ENCODE data around the gene PDGFA.

PDGFA gene

GRCh38 chr7:504221-505111 lies 15.2 kb downstream of the PDGFA start:
- DNase-seq (ENCODE audit: low spot score): peak; percentile 49

- DNase-seq (ENCODE audit: low spot score): peak; percentile 98
Observed at GRCh38 chr7:503575-504111, 16.0 kb downstream of the PDGFA start.

DNA sequence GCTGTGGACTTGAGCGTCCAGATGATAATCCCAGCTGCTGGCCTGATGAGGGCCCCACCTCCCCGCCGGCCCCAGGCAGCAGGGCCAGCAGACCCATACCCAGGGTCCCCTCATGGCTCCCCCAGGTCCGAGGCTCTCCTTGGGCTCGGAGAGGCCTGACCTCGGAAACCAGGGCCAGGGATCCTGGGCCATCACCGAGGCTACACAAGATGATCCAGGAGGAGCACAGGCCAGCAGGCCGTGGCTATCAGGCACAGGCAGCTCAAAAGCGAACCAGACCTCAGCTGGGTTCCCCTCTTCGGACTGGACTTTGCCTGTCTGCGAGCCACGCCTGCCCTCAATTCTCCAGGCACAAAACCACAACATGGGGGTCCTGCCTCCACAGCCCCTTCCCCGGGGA lies 17.4 kb downstream of the PDGFA start:
- no peak for DNase-seq (ENCODE audit: low spot score)

- no peak for DNase-seq (ENCODE audit: low spot score)
Observed at GRCh38 chr7:501526-501925, 18.1 kb downstream of the PDGFA start.

DNA sequence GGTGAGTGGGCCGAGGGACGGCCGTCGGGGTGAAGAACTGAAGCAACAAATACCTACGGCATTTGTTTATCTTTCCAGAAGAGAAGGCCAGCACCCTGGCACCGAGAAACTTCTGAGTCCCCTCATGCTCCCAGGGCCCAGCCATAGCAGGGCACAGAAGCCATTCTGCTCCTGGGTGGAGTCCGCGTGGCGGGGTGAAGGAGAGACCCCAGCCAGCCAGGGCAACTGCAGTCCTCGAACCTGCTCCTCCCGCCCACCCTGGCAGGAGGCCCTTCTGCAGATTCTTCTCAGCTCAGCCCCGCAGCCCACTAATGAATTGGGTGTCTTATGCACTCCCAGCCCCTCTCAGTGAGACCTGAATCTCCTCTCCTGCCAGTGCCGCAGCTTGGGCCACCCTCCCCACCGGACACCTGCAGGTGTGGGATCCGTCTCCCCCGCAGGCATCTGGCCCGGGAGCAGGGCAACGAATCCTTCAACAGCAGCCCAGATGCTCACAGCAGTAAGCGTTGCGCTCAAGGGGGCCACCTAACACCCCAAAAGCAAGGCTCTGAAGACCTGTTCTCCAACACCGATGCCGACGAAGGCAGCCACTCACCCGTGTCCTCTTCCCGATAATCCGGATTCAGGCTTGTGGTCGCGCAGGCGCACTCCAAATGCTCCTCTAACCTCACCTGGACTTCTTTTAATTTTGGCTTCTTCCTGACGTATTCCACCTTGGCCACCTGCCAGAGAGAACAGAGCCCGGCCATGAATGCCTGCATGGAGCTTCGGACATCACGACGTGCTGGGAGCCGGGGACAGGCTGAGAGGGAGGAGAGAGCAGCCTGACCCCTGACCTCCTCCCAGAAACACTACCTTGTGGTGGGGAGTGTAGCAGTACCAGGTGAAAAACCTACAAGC lies 18.9 kb downstream of the PDGFA start:
- DNase-seq (ENCODE audit: low spot score): no peak

DNA sequence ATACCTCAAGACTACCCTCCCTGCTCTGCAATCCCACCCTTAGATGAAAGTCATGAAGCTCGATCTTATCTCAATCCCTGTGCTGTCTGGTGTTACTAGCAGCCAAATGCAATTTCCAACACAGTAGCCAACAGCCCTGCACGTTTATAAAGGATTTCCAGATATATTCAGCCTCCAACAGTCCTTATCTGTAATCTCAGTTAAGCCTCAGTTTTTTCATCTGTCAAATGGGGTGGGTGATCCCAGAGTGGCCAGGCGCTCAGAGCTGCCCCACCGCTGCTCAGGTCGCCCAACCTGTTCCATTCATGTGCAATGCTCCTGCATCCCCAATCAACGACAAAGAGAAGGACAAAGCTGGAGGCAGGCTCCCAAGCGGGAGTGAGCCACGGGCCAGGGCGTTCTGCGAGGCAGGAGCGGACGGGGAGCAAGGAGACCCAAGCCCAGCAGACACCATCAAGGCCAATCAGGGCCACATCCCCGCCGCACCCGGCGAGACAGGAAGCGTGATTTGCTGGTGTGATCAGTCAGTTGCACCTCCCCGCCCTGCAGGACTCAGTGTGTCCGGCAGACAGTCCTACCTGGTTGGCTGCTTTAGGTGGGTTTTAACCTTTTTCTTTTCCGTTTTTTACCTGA lies 19.7 kb downstream of the PDGFA start:
- DNase-seq (ENCODE audit: low spot score): peak; percentile 10

DNA sequence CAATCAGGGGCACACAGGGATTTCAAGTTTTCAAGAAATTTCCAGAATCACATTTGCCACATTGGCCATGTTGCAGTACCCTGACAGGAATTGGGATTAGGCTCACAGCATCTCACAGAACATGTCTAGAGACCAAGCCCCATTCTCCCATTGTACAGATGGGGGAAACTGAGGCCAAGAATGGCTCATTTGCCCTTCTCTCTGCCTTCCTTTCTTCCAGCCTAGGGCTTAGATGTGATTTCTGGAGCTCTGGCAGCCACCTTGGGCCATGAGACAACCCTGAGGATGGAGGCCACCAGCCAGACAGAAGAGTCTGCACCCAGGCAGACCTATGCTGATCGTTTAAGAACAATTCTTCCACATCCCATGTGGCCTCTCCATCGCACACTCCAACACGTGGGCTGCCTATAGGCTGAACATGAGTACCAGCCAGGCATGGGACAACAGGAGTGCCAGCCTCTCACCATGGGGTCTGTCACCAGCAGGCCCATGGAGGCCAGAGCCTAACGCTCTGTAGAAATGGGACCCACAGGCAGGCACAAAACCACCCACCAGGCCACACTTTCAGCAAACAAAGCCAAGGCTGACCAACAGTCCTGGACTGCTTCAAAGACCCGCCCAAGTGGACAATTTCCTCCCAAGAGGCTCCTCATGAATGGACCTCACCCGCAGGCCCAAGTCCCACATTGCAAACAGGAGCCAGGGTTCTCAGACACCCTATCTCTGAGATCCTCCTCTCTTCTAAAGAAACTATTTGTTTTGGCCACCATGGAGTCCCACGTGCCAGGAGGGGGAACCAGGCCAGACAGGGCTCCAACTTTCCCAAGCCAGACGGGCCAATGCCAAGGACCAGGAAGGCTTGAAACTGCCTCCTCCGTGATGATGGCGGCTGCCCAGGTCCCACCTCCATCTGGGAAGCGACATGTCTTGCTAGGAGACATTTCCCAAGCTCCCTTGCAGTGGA lies 20.7 kb downstream of the PDGFA start:
- peak; percentile 57 for DNase-seq (ENCODE audit: low spot score)

DNA sequence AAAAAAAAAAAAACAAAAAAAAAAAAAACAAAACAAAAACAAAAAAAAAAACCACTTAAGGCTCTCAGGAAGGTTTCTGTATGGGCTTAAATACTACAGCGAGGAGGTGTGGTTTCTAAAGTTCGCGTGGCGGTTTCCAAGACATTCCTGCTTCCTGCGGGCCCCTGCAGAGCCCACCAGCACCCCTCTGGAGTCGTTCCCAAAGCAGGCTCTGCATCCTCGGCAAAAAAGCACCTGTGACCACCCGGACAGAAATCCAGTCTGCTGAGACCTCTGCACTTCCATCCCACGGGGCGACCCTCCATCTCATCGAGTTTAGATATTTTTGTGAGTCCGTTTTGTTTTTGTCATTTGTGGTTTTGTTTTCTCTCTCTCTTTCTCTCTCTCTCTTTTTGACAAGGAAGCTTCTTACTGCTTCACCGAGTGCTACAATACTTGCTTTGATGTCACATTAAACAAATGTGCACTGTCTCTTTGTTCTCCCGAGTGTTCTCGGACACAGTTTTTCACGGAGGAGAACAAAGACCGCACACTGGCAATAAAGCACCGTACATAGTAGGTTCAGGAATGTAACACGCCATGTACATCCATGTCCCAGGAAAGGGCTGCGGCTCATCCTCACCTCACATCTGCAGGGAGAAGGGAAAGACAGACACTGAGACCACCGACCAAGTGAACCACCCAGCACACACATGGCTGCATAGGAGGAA lies 21.5 kb downstream of the PDGFA start:
- peak; percentile 93 for DNase-seq (ENCODE audit: low spot score)

- peak; percentile 50 for DNase-seq (ENCODE audit: low spot score)
Observed at GRCh38 chr7:497346-497745, 22.3 kb downstream of the PDGFA start.

GRCh38 chr7:496528-497295 lies 22.9 kb downstream of the PDGFA start:
- peak; percentile 90 for DNase-seq (ENCODE audit: low spot score)

DNA sequence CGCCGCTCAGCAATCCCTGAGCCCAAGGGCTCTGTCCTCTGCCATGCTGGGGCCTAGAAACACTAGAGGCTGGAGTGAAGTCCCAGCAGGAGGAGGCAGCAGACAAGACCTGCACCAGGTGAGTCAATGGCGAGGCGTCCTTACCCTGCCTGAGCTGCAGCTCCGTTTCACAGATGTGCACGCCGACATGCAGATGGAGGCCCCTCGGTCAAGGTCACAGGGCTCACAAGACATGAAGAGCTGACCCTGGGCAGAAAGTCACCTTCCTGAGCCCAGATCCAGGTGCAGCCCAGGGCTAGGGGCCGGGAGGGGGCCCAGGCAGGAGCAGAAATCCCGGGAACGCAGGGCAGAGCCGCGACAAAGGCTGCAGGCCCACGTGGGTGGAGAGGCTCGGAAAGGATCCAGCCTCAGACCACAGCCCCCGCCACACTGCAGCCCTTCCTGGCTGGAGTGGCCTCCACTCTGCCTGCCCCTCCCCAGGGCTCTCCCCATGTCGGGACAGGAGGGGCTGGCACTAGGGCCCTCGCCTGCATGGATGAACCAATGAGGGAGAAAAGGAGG lies 23.8 kb downstream of the PDGFA start:
- DNase-seq (ENCODE audit: low spot score): peak; percentile 92

GRCh38 chr7:495326-495725 lies 24.3 kb downstream of the PDGFA start:
- DNase-seq (ENCODE audit: low spot score): peak; percentile 50

- DNase-seq (ENCODE audit: low spot score): peak; percentile 67
Observed at GRCh38 chr7:494906-495305, 24.7 kb downstream of the PDGFA start.

DNA sequence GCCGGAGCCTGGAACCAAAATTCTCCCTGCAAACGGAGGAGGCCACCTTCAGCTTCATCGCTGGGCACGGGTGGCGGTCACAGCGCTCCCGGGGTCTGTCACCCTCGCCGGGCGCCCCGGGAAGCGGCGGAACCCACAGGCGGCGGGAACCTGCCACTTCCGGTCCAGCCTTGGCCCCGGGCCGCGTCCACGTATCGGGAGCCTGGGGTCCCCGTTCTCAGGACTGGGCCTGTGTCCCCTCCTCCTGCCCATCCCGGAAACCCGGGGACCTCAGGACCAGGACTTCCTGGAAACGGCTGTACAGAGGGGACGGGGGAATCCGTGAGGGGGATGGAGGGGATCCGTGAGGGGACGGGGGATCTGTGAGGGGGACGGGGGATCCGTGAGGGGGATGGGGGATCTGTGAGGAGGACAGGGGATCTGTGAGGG lies 25.4 kb downstream of the PDGFA start:
- DNase-seq (ENCODE audit: low spot score): peak; percentile 43

GRCh38 chr7:493661-494251 lies 25.9 kb downstream of the PDGFA start:
- no peak for DNase-seq (ENCODE audit: low spot score)

DNA sequence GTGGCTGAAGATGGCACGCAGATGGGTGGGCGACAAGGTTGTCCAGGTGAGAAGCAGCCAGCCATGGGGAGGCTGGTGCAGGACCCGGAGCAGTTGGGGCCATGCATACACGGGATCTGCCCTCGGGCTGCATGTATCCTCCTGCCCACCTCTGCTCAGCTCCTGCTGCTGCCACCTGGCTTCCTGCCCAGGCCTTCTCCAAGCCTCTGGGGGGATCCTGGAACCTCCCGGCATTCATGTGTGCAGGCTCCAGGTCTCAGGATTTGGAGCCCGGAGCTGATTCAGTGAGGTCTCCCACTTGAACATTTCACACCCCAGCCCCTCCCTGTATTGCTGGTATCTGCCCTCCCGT lies 27.0 kb downstream of the PDGFA start:
- peak; percentile 76 for DNase-seq (ENCODE audit: low spot score)

DNA sequence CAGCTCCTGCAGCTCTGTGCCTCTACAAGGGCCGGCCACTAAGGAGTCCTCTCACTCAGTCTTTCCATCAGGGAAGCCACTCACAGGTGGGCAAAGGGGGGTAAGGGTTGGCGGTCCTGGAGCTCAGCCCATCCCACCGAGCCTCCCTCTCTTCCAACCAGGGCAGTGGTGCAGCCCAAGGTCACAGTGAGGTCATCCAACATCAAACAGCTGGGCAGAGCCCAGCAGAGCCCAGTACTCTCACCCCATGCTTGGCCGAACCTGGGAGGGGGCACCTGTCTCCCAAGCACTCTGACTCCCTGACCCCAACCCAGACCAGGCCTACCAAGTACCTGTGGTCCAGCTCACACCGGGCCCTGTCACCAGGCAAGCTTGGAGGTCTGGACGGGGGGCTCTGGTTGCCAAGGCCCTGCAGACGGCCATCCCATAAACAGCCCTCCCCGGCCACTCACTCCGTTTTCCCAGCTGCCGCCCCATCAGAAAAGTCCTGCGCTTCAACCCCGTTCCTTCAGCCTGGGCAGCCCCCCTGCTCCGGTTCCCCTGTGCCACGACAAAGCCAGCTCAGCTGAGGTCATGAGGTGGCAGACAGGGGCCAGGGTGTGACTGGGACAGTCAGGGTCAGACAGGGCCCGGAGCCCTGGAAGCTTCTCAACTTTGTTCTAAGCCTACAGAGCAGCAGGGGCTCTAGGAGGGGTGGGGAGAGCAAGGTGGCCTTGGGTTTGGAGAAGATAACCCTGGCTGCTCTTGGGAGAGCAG lies 27.5 kb downstream of the PDGFA start:
- DNase-seq (ENCODE audit: low spot score): no peak
